ENCODE data around the gene CISD1. TPM values are rescaled to one million over a fixed set of nuclear protein-coding genes. Genes with fewer than 3 reads are reported as not detected.

Gene CISD1
- total RNA-seq, 1 experiment from 2014 or later: 46.6 TPM

DNA sequence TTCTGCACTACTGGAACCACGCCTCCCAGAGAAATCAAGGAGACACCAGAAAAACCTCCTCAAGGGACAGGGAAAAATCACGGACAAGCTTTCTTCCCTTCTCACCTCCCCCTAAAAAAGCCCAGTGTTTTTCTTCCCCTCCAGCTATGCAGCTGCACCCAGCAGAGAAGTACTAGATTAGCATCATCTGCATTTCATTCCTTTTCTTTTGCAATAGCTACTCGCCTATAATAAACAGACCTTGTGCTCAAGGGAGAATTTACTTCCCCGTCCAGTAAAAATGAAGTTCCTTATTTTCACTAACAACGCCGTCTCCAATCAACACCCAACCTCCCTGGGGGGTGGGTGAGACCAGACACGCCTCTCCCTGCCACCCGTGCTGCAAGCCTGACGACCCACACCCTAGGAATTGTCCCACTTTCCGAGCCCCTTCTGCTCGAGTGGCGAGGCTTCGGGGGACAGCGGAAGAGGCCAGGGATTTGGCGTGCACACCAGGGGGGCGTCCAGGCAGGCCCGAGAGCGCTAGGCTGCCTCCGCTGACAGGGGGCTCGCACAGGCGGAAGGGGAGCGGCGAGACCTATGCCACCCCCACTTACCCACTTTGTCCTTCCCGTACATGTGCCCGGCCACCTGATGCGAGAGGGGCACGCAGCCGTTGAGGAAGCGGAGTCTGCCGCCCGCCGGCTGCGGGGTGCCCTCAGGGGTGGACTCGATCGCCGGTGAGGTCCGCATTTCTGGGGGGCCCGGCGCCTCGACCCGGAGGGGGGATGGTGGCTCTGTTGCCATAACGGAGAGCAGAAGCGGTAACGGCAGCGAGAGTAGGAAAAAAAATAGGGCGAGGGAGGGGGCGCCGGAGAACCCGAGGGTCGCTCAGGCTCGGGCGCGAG is 1.9 kb upstream of the CISD1 start (continued):
- TF ChIP-seq, protein P1, sequence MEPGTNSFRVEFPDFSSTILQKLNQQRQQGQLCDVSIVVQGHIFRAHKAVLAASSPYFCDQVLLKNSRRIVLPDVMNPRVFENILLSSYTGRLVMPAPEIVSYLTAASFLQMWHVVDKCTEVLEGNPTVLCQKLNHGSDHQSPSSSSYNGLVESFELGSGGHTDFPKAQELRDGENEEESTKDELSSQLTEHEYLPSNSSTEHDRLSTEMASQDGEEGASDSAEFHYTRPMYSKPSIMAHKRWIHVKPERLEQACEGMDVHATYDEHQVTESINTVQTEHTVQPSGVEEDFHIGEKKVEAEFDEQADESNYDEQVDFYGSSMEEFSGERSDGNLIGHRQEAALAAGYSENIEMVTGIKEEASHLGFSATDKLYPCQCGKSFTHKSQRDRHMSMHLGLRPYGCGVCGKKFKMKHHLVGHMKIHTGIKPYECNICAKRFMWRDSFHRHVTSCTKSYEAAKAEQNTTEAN (CRISPR knock-in tag; IDR thresholded peaks at IDR 0.05): no peak
- no peak for TF ChIP-seq CREB1 (CRISPR knock-in tag; IDR thresholded peaks at IDR 0.05)
- no peak for TF ChIP-seq SMAD3 (CRISPR knock-in tag; IDR thresholded peaks at IDR 0.05; ENCODE audit: borderline replicate concordance)
- TF ChIP-seq PRRX2 (CRISPR knock-in tag; IDR thresholded peaks at IDR 0.05): no peak
- no peak for TF ChIP-seq ZBTB21 (CRISPR knock-in tag; IDR thresholded peaks at IDR 0.05; ENCODE audit: borderline replicate concordance)
- TF ChIP-seq, protein P2, sequence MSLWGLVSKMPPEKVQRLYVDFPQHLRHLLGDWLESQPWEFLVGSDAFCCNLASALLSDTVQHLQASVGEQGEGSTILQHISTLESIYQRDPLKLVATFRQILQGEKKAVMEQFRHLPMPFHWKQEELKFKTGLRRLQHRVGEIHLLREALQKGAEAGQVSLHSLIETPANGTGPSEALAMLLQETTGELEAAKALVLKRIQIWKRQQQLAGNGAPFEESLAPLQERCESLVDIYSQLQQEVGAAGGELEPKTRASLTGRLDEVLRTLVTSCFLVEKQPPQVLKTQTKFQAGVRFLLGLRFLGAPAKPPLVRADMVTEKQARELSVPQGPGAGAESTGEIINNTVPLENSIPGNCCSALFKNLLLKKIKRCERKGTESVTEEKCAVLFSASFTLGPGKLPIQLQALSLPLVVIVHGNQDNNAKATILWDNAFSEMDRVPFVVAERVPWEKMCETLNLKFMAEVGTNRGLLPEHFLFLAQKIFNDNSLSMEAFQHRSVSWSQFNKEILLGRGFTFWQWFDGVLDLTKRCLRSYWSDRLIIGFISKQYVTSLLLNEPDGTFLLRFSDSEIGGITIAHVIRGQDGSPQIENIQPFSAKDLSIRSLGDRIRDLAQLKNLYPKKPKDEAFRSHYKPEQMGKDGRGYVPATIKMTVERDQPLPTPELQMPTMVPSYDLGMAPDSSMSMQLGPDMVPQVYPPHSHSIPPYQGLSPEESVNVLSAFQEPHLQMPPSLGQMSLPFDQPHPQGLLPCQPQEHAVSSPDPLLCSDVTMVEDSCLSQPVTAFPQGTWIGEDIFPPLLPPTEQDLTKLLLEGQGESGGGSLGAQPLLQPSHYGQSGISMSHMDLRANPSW (CRISPR knock-in tag; conservative IDR thresholded peaks at IDR 0.05; ENCODE audit: low read depth): no peak
- TF ChIP-seq CREM (CRISPR knock-in tag; IDR thresholded peaks at IDR 0.05): no peak
- TF ChIP-seq, protein P3, sequence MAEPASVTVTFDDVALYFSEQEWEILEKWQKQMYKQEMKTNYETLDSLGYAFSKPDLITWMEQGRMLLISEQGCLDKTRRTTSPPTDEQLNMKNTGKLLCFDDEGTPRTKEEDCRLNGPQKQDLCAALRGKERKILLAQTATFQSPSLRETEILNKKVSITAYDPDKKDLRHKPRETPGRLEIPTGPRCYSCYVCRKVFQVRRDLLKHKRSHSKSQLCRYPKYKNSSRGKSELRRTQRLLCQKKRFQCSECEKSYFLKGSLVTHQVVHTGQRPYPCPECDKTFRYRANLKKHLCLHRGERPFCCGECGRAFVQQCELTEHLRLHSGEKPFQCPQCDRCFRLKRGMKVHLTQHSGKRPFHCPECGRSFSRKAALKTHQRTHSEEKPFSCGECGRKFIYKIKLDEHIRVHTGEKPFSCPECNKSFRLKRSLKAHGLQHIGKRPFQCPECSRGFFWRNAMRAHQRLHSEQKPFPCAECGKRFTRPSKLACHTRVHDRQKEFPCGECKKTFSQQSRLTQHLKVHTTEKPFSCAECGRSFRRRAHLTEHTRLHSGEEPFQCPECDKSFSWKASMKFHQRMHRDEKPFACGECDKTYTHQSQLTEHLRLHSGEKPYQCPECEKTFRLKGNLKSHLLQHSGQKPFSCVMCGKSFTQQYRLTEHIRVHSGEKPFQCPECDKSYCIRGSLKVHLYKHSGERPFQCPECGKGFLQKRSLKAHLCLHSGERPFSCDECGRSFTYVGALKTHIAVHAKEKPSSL (CRISPR knock-in tag; conservative IDR thresholded peaks at IDR 0.05): no peak
- TF ChIP-seq ZNF219 (CRISPR knock-in tag; IDR thresholded peaks at IDR 0.05; ENCODE audit: borderline replicate concordance): 0 out of 2 replicates have a peak, but pooled peaks have one; percentile 38
- 0 out of 2 replicates have a peak, but pooled peaks have one; percentile 1 for TF ChIP-seq ELF4 (CRISPR knock-in tag; IDR thresholded peaks at IDR 0.05; ENCODE audit: low read depth)
- TF ChIP-seq ZNF121 (CRISPR knock-in tag; IDR thresholded peaks at IDR 0.05): no peak
- TF ChIP-seq, protein P4, sequence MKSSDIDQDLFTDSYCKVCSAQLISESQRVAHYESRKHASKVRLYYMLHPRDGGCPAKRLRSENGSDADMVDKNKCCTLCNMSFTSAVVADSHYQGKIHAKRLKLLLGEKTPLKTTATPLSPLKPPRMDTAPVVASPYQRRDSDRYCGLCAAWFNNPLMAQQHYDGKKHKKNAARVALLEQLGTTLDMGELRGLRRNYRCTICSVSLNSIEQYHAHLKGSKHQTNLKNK (CRISPR knock-in tag; IDR thresholded peaks at IDR 0.05): no peak
- TF ChIP-seq SOX15 (CRISPR knock-in tag; IDR thresholded peaks at IDR 0.05): no peak

DNA sequence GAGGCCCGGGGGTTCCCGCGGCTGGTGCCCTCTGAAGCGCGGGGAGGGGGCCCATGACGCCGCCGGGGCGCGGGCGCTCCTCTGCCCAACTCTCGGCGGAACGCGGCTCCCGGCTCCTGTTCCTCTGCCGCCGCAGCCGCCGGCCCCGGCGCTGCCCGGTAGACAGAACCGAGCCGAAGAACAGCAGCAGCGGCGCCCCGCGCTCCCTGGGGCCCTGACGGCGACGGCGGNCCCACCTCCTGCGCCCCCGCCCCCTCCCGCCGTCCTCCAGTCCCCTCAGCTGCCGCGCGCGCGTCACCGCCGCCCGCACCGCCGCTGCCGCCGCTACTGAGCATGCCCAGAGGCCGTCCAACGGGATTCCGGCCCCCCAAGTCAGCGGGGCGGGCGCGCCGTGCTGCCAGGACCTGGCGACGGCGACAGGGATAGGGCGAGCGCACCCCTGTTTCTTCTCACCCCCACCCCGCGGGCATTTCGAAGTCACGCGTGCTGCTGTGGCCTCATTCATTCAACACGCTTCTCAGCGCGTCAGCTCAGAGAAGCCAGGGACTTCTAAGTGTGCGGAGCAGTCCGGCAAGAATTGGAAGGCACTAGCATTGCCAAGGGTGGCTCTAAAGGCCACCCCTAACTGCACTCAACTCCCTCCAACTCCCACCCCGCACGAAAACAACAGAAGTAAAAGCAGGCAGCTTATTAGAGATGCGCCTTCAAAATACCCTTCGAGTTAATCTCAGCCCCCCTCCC is 1.1 kb upstream of the CISD1 start, which contains the start of gene IPMK:
Gene IPMK, minus strand, starts transcription at position 182 of the 741 bp plus-strand sequence. CDS start 283 bp downstream, outside the sequence.
- Mint-ChIP-seq H3K27ac (peak within 1 kb of the TSS; percentile 96), H3K4me3 (peak within 1 kb of the TSS; percentile 95), H3K36me3 (peaks cover 5% of the 10 kb centered on the region; the same call in 1 of the 2 replicates), H3K27me3 (ENCODE audit: low read depth) (no peaks in the 10 kb centered on the region), H3K9me3 (no peaks in the 10 kb centered on the region; the same call in 1 of the 2 replicates), H3K4me1 (peaks cover 43% of the 10 kb centered on the region)
- ChIA-PET POLR2A (interaction anchor here (1.4 kb wide), 1 partner anchor 23 kb away, joined by 5 read pairs; no protein-coding TSS in a partner anchor), CTCF (interaction anchor here (1.4 to 2.0 kb wide), 2 partner anchors 24 to 67 kb away, joined by 5 read pairs; partner anchors contain the start of gene UBE2D1)
- ATAC-seq: peak; percentile 62
- DNase-seq (ENCODE audit: low spot score): peak; percentile 93
- TF ChIP-seq FOXJ3 (CRISPR knock-in tag; IDR thresholded peaks at IDR 0.05; ENCODE audit: borderline replicate concordance) (no peak), USF2 (CRISPR knock-in tag; IDR thresholded peaks at IDR 0.05) (no peak), EMX1 (CRISPR knock-in tag; IDR thresholded peaks at IDR 0.05) (no peak), CREM (CRISPR knock-in tag; IDR thresholded peaks at IDR 0.05) (peak; percentile 63; the same call in 1 of the 2 replicates), E2F1 (CRISPR knock-in tag; IDR thresholded peaks at IDR 0.05) (0 out of 2 replicates have a peak, but pooled peaks have one; percentile 26), ELF4 (CRISPR knock-in tag; IDR thresholded peaks at IDR 0.05; ENCODE audit: low read depth) (no peak; the same call in 1 of the 2 replicates), PRRX2 (CRISPR knock-in tag; IDR thresholded peaks at IDR 0.05) (no peak), NFYB (CRISPR knock-in tag; conservative IDR thresholded peaks at IDR 0.05; ENCODE audit: low read depth) (0 out of 2 replicates have a peak, but pooled peaks have one; percentile 11), TCF7 (CRISPR knock-in tag; IDR thresholded peaks at IDR 0.05; ENCODE audit: low read depth) (no peak), TP53 (CRISPR knock-in tag; IDR thresholded peaks at IDR 0.05) (0 out of 2 replicates have a peak, but pooled peaks have one; percentile 67), MYBL2 (CRISPR knock-in tag; IDR thresholded peaks at IDR 0.05) (peak; percentile 49; the same call in 1 of the 2 replicates), OVOL2 (CRISPR knock-in tag; IDR thresholded peaks at IDR 0.05; ENCODE audit: borderline replicate concordance) (no peak), JAZF1 (CRISPR knock-in tag; IDR thresholded peaks at IDR 0.05) (no peak)
- TF ChIP-seq, protein P1 (CRISPR knock-in tag; IDR thresholded peaks at IDR 0.05): 0 out of 2 replicates have a peak, but pooled peaks have one; percentile 54

Data from WTC11 (cell line).